ENCODE measurements around the gene SRD5A2. TPM values are rescaled to one million over a fixed set of nuclear protein-coding genes. Genes with fewer than 3 reads are reported as not detected.
A peak's percentile ranks its signal among the peaks of the same experiment; 100 is the strongest.

SRD5A2 gene
- total and polyA plus RNA-seq, 2 experiments from 2014 or later: 0.40 TPM; not detected in 1

- no peaks in the 10 kb centered on the region for H3K79me2 ChIP-seq
- no peak for TF ChIP-seq CTCF (IDR thresholded peaks at IDR 0.05; ENCODE audit: poor library complexity)
- TF ChIP-seq EZH2phosphoT487 (IDR thresholded peaks at IDR 0.05; ENCODE audit: low read depth, severe bottlenecking, unreplicated experiment): no peak
- TF ChIP-seq EZH2 (IDR thresholded peaks at IDR 0.05; ENCODE audit: borderline replicate concordance): no peak
- H3K4me2 ChIP-seq: no peak overlapping the region
- H3K4me1 ChIP-seq (ENCODE audit: insufficient read depth): no peaks in the 10 kb centered on the region
- peaks cover 5% of the 10 kb centered on the region for H3K9me3 ChIP-seq (ENCODE audit: low read depth)
- H3K9me2 ChIP-seq (replicated peaks; ENCODE audit: insufficient read depth): no peaks in the 10 kb centered on the region
- H3K27me3 ChIP-seq: no peaks in the 10 kb centered on the region
- no peak for DNase-seq (ENCODE audit: low spot score)
- no peaks in the 10 kb centered on the region for H3K36me3 ChIP-seq (replicated peaks; ENCODE audit: insufficient read depth, low read depth)
- H3K4me3 ChIP-seq: no peak overlapping the region
- no peaks in the 10 kb centered on the region for H4K20me1 ChIP-seq (ENCODE audit: insufficient read depth, poor library complexity, severe bottlenecking)
- H2AFZ ChIP-seq: no peak overlapping the region
- no peak overlapping the region for H3K27ac ChIP-seq
- 79% methylated on average over 2 of the region's 2 CpGs for WGBS (ENCODE audit: low lambda C conversion rate, missing lambda C conversion rate)
Measured at GRCh38 chr2:31547485-31547884, 33.3 kb downstream of the SRD5A2 start.

- Histone ChIP-seq H3K79me2 (no peaks in the 10 kb centered on the region), H3K36me3 (replicated peaks; ENCODE audit: insufficient read depth, low read depth) (no peaks in the 10 kb centered on the region), H2AFZ (no peak overlapping the region), H3K4me2 (no peak overlapping the region), H3K27me3 (no peaks in the 10 kb centered on the region), H3K27ac (no peak overlapping the region), H4K20me1 (ENCODE audit: insufficient read depth, poor library complexity, severe bottlenecking) (no peaks in the 10 kb centered on the region), H3K9me3 (ENCODE audit: low read depth) (peaks cover 5% of the 10 kb centered on the region), H3K9me2 (replicated peaks; ENCODE audit: insufficient read depth) (no peaks in the 10 kb centered on the region), H3K4me1 (ENCODE audit: insufficient read depth) (no peaks in the 10 kb centered on the region), H3K4me3 (no peak overlapping the region)
- TF ChIP-seq EZH2phosphoT487 (IDR thresholded peaks at IDR 0.05; ENCODE audit: low read depth, severe bottlenecking, unreplicated experiment) (no peak), EZH2 (IDR thresholded peaks at IDR 0.05; ENCODE audit: borderline replicate concordance) (no peak), CTCF (IDR thresholded peaks at IDR 0.05; ENCODE audit: poor library complexity) (no peak)
- no peak for DNase-seq (ENCODE audit: low spot score)
Measured at GRCh38 chr2:31541853-31542252, 38.9 kb downstream of the SRD5A2 start.

- Histone ChIP-seq H2AFZ (no peak overlapping the region), H3K36me3 (replicated peaks; ENCODE audit: insufficient read depth, low read depth) (no peaks in the 10 kb centered on the region), H3K27ac (no peak overlapping the region), H4K20me1 (ENCODE audit: insufficient read depth, poor library complexity, severe bottlenecking) (no peaks in the 10 kb centered on the region), H3K9me3 (ENCODE audit: low read depth) (peaks cover 5% of the 10 kb centered on the region), H3K4me1 (ENCODE audit: insufficient read depth) (no peaks in the 10 kb centered on the region), H3K9me2 (replicated peaks; ENCODE audit: insufficient read depth) (no peaks in the 10 kb centered on the region), H3K4me3 (no peak overlapping the region), H3K4me2 (no peak overlapping the region), H3K27me3 (no peaks in the 10 kb centered on the region), H3K79me2 (no peaks in the 10 kb centered on the region)
- WGBS (ENCODE audit: low lambda C conversion rate, missing lambda C conversion rate): 67% methylated on average over 3 of the region's 3 CpGs
- no peak for DNase-seq (ENCODE audit: low spot score)
- TF ChIP-seq EZH2phosphoT487 (IDR thresholded peaks at IDR 0.05; ENCODE audit: low read depth, severe bottlenecking, unreplicated experiment) (no peak), EZH2 (IDR thresholded peaks at IDR 0.05; ENCODE audit: borderline replicate concordance) (no peak), CTCF (IDR thresholded peaks at IDR 0.05; ENCODE audit: poor library complexity) (no peak)
Measured at GRCh38 chr2:31539505-31539904, 41.2 kb downstream of the SRD5A2 start.

GRCh38 chr2:31535768-31536167 is 45.0 kb downstream of the SRD5A2 start:
- no peaks in the 10 kb centered on the region for H3K4me1 ChIP-seq (ENCODE audit: insufficient read depth)
- H3K4me3 ChIP-seq: no peak overlapping the region
- no peaks in the 10 kb centered on the region for H3K36me3 ChIP-seq (replicated peaks; ENCODE audit: insufficient read depth, low read depth)
- H3K4me2 ChIP-seq: peak overlapping the region; percentile 12
- WGBS (ENCODE audit: low lambda C conversion rate, missing lambda C conversion rate): 37% methylated on average over 2 of the region's 2 CpGs
- no peaks in the 10 kb centered on the region for H4K20me1 ChIP-seq (ENCODE audit: insufficient read depth, poor library complexity, severe bottlenecking)
- no peaks in the 10 kb centered on the region for H3K9me2 ChIP-seq (replicated peaks; ENCODE audit: insufficient read depth)
- TF ChIP-seq EZH2 (IDR thresholded peaks at IDR 0.05; ENCODE audit: borderline replicate concordance) (no peak), CTCF (IDR thresholded peaks at IDR 0.05; ENCODE audit: poor library complexity) (no peak), EZH2phosphoT487 (IDR thresholded peaks at IDR 0.05; ENCODE audit: low read depth, severe bottlenecking, unreplicated experiment) (no peak)
- no peak overlapping the region for H2AFZ ChIP-seq
- no peaks in the 10 kb centered on the region for H3K79me2 ChIP-seq
- H3K27ac ChIP-seq: no peak overlapping the region
- DNase-seq (ENCODE audit: low spot score): no peak
- H3K9me3 ChIP-seq (ENCODE audit: low read depth): no peaks in the 10 kb centered on the region
- no peaks in the 10 kb centered on the region for H3K27me3 ChIP-seq

Data from hepatocyte (in vitro differentiated cells).